Measurements from ENCODE around the gene RYR2.

GRCh38 chr1:237154157-237154556 lies 112.2 kb downstream of the RYR2 start:
- TF ChIP-seq CTCF (IDR thresholded peaks at IDR 0.05) (no peak), POLR2A (IDR thresholded peaks at IDR 0.05) (no peak)
